Activated T-helper 17 cell treated with anti-CD3 and anti-CD28 coated beads, Interleukin-2, amount 50 U/mL, for 72 hours (primary cell): ENCODE data around the gene MFSD6L. TPM values are rescaled to one million over a fixed set of nuclear protein-coding genes. Genes with fewer than 3 reads are reported as not detected.

ENCODE experiments used
- ATAC-seq: fragments of 150-1000 bp; cut with Tn5 transposase; replicated peaks from 2 replicates; pipeline ENCODE4 v1.10.0; 2021; ENCODE audit warnings: mild to moderate bottlenecking, moderate library complexity
- H3K27ac Mint-ChIP-seq: one replicate; pipeline ENCODE4 v1.8.0; 2022; ENCODE audit warnings: mixed read lengths
- H3K27me3 Mint-ChIP-seq: one replicate; pipeline ENCODE4 v1.8.0; 2022; ENCODE audit warnings: mixed read lengths
- H3K36me3 Mint-ChIP-seq: one replicate; pipeline ENCODE4 v1.8.0; 2022; ENCODE audit warnings: low read depth, mild to moderate bottlenecking, mixed read lengths
- H3K4me1 Mint-ChIP-seq: one replicate; pipeline ENCODE4 v1.8.0; 2022; ENCODE audit warnings: mixed read lengths
- H3K4me3 Mint-ChIP-seq: one replicate; pipeline ENCODE4 v1.8.0; 2022; ENCODE audit warnings: mild to moderate bottlenecking, mixed read lengths
- H3K9me3 Mint-ChIP-seq: one replicate; pipeline ENCODE4 v1.8.0; 2022; ENCODE audit warnings: mixed read lengths
- total RNA-seq, 2 donors: library from RNA; stranded (reverse); gene quantifications; one replicate each; pipeline ENCODE4 v1.2.3, GENCODE V29; 2022

The MFSD6L gene, protein sequence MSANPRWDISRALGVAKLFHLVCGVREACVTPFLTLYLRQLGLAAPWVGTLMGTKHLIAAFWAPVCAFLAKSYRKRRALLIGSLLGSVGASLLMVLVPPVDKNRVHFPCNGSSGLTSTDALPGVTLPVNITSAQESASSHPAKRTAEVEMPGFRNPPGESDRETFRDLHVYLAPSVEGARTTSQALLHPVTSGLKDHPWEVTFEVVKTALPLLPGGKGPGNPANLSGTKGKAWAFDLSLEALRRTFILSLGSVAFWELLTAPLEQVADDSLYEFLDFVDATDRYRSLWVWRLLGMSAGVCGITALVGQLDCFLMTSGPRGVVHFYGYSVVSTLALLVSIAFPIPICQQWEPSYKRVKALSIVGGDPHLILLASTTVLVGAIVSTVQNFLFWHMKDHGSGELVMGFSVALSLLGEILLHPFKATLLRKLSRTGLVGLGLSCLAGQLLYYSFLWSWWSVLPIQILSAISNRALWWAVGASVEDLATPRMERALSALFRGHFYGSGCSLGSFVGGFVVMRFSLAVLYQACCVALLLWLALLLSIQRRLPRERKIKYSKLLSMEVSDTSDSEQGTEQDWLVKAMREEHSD
- under 1 TPM; 0.87 to 0.91 TPM for total RNA-seq

- H3K27ac Mint-ChIP-seq, result no peak within 1 kb of the TSS
- ATAC-seq, result no peak
- H3K27me3 Mint-ChIP-seq, result no peaks in the 10 kb centered on the region
- no peaks in the 10 kb centered on the region for H3K36me3 Mint-ChIP-seq
- no peaks in the 10 kb centered on the region for H3K4me1 Mint-ChIP-seq
- H3K4me3 Mint-ChIP-seq, result no peak within 1 kb of the TSS
- H3K9me3 Mint-ChIP-seq, result no peaks in the 10 kb centered on the region
Measured at GRCh38 chr17:8798846-8799569, at the start of gene MFSD6L. TSS of gene MFSD6L (minus strand) at chr17:8799365. CDS start at chr17:8799120, 245 bp downstream.

DNA sequence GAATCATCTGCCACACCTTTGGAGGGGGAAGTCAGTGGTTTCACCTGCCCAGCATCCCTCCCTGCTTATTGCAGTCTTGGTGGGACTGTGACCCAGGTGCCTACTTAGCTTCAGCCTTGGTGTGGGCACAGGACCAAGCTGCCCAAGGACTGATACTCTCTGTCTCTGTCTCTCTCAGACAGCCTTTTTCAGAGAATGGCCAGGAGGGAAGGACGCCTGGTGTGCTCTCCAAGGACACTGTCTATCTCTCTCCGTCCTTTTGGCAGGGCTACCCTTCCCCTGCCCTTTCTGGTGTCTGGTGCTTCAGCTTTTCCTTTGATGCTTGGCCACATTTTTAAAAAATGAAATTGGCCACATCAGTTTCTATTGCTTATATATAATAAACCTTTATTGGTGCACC is 48.7 kb upstream of the MFSD6L start:
- no peak overlapping the region for H3K27ac Mint-ChIP-seq
- ATAC-seq, result no peak
- no peaks in the 10 kb centered on the region for H3K9me3 Mint-ChIP-seq
- H3K36me3 Mint-ChIP-seq, result no peaks in the 10 kb centered on the region
- peaks cover 5% of the 10 kb centered on the region for H3K27me3 Mint-ChIP-seq
- no peak overlapping the region for H3K4me3 Mint-ChIP-seq
- H3K4me1 Mint-ChIP-seq, result no peaks in the 10 kb centered on the region

- peak; percentile 40 for ATAC-seq
- no peak overlapping the region for H3K27ac Mint-ChIP-seq
Measured at GRCh38 chr17:8846768-8847211, 47.6 kb upstream of the MFSD6L start.

DNA sequence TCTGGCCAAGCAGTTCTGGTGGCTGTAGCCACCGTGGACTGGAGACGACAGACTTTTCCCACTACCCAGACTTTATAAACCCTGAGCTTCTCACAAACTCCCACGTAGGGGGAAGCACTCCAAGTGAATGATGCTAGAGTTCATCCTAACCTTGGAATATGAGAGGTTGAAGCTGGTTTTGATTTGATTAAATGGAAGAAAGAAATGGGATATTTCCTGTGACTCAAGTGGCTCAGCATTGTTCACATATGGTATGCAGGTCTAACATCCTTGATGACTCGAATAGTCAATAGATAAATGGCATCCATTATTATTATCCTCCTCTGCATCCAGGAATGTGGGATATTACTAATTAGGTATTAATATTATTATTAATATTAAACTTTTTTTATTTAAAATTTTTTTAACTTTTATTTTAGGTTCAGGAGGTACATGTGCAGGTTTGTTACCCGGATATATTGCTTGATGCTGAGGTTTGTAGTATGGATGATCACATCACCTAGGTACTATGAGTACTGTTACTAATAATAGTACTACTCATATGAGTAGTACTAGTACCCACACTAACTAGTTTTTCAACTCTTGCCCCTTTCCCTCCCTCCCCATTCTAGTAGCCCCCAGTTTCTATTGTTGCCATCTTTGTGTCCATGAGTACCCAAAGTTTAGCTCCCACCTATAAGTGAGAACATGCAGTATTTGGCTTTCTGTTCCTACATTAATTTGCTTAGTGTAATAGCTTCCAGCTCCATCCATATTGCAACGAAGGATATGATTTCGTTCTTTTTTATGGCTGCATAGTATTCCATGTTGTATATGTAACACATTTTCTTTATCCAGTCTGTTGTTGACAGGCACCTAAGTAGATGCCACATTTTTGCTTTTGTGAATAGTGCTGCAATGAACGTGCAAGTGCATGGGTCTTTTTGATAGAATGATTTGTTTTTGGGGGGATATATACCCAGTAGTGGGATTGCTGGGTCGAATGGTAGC is 45.4 kb upstream of the MFSD6L start:
- Mint-ChIP-seq H3K4me3 (no peak overlapping the region), H3K9me3 (no peaks in the 10 kb centered on the region), H3K27ac (no peak overlapping the region), H3K4me1 (no peaks in the 10 kb centered on the region), H3K27me3 (no peaks in the 10 kb centered on the region), H3K36me3 (no peaks in the 10 kb centered on the region)
- ATAC-seq, result peak; percentile 59

More at GRCh38 chr17:8846768-8847211, 47.6 kb upstream of the MFSD6L start:
- peaks cover 3% of the 10 kb centered on the region for H3K27me3 Mint-ChIP-seq
- no peaks in the 10 kb centered on the region for H3K9me3 Mint-ChIP-seq
- no peak overlapping the region for H3K4me3 Mint-ChIP-seq
- no peaks in the 10 kb centered on the region for H3K36me3 Mint-ChIP-seq
- H3K4me1 Mint-ChIP-seq, result no peaks in the 10 kb centered on the region

- H3K27me3 Mint-ChIP-seq, result no peaks in the 10 kb centered on the region
- no peaks in the 10 kb centered on the region for H3K4me1 Mint-ChIP-seq
- no peak overlapping the region for H3K27ac Mint-ChIP-seq
- no peaks in the 10 kb centered on the region for H3K36me3 Mint-ChIP-seq
- no peak overlapping the region for H3K4me3 Mint-ChIP-seq
- no peak for ATAC-seq
- H3K9me3 Mint-ChIP-seq, result no peaks in the 10 kb centered on the region
Measured at GRCh38 chr17:8843344-8843743, 44.2 kb upstream of the MFSD6L start.

GRCh38 chr17:8841844-8842243 is 42.7 kb upstream of the MFSD6L start:
- Mint-ChIP-seq H3K4me3 (no peak overlapping the region), H3K9me3 (no peaks in the 10 kb centered on the region), H3K4me1 (no peaks in the 10 kb centered on the region), H3K27ac (no peak overlapping the region), H3K27me3 (peaks cover 5% of the 10 kb centered on the region), H3K36me3 (no peaks in the 10 kb centered on the region)
- ATAC-seq, result no peak

GRCh38 chr17:8839410-8839935 is 40.3 kb upstream of the MFSD6L start:
- ATAC-seq, result no peak
- H3K4me3 Mint-ChIP-seq, result no peak overlapping the region
- peaks cover 5% of the 10 kb centered on the region for H3K27me3 Mint-ChIP-seq
- no peaks in the 10 kb centered on the region for H3K9me3 Mint-ChIP-seq
- H3K27ac Mint-ChIP-seq, result no peak overlapping the region
- H3K4me1 Mint-ChIP-seq, result no peaks in the 10 kb centered on the region
- H3K36me3 Mint-ChIP-seq, result no peaks in the 10 kb centered on the region

- H3K27me3 Mint-ChIP-seq, result peaks cover 5% of the 10 kb centered on the region
- H3K36me3 Mint-ChIP-seq, result no peaks in the 10 kb centered on the region
- H3K9me3 Mint-ChIP-seq, result no peaks in the 10 kb centered on the region
- no peaks in the 10 kb centered on the region for H3K4me1 Mint-ChIP-seq
- no peak overlapping the region for H3K4me3 Mint-ChIP-seq
- ATAC-seq, result no peak
- H3K27ac Mint-ChIP-seq, result no peak overlapping the region
Measured at GRCh38 chr17:8838551-8839095, 39.5 kb upstream of the MFSD6L start.

- H3K4me1 Mint-ChIP-seq, result no peaks in the 10 kb centered on the region
- ATAC-seq, result no peak
- H3K27ac Mint-ChIP-seq, result peak overlapping the region; percentile 59
- H3K36me3 Mint-ChIP-seq, result no peaks in the 10 kb centered on the region
- peaks cover 5% of the 10 kb centered on the region for H3K27me3 Mint-ChIP-seq
- H3K9me3 Mint-ChIP-seq, result no peaks in the 10 kb centered on the region
- no peak overlapping the region for H3K4me3 Mint-ChIP-seq
Measured at GRCh38 chr17:8837563-8838075, 38.5 kb upstream of the MFSD6L start.

GRCh38 chr17:8836821-8837562 is 37.8 kb upstream of the MFSD6L start:
- Mint-ChIP-seq H3K27me3 (peaks cover 5% of the 10 kb centered on the region), H3K9me3 (no peaks in the 10 kb centered on the region), H3K36me3 (no peaks in the 10 kb centered on the region), H3K27ac (peak overlapping the region; percentile 59), H3K4me3 (no peak overlapping the region), H3K4me1 (no peaks in the 10 kb centered on the region)
- no peak for ATAC-seq

DNA sequence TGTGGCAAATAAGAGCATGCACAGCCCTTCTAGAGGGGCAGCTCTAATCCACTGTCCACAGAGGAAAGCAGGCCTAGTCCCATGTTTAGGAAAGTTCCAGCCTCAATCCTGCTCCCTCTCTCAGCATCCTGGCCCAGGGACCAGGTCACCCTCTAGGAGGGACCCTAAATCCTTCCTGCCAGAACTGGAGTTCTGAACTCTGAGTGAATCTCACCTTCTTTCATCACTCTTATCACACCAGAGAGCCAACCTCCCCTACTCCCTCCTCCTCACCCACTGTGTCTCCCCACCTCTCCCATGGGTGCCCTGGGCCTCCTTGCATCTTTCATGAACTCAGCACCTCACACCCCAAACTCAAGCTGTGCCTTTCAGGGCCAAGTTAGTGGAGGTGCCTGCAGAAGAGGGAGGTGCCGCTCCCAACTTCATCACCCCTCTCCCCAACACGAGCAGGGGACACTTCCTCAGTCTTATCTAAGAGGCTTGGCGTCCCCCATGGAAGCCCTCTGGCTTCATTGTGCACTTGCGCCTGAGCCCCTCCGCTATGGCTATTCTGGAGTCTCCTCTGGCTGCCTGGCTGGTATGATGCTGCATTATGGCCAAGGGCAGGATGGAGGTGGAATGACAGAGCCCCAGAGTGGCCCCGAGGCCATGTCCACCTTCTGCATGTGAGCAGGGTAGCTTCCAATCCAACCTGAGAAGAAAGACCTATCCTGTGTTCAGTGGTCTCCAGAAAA is 36.6 kb upstream of the MFSD6L start:
- no peaks in the 10 kb centered on the region for H3K9me3 Mint-ChIP-seq
- H3K4me1 Mint-ChIP-seq, result no peaks in the 10 kb centered on the region

GRCh38 chr17:8835106-8835505 is 35.9 kb upstream of the MFSD6L start:
- Mint-ChIP-seq H3K36me3 (no peaks in the 10 kb centered on the region), H3K4me1 (no peaks in the 10 kb centered on the region), H3K27ac (no peak overlapping the region), H3K4me3 (no peak overlapping the region), H3K9me3 (no peaks in the 10 kb centered on the region), H3K27me3 (peaks cover 5% of the 10 kb centered on the region)
- no peak for ATAC-seq

More for the DNA sequence above, 36.6 kb upstream of the MFSD6L start:
- H3K4me3 Mint-ChIP-seq, result no peak overlapping the region
- no peak overlapping the region for H3K27ac Mint-ChIP-seq
- no peak for ATAC-seq
- no peaks in the 10 kb centered on the region for H3K36me3 Mint-ChIP-seq
- peaks cover 5% of the 10 kb centered on the region for H3K27me3 Mint-ChIP-seq
